GM23248 (cell line): Measurements from ENCODE around the gene SLPI. TPM values are rescaled to one million over a fixed set of nuclear protein-coding genes. Genes with fewer than 3 reads are reported as not detected.

Source experiments
- DNase-seq: peaks from one replicate; pipeline ENCODE4 v3.0.0-alpha.2; 2015
- H2AFZ ChIP-seq: fragments of 200-600 bp; sonication (generic); 2 replicates; pipeline ENCODE4 v1.6.1; 2016; ENCODE audit warnings: antibody characterized with exemption
- H3F3A ChIP-seq: fragments of 200-600 bp; sonication (generic); 2 replicates; pipeline ENCODE4 v1.6.1; 2016; ENCODE audit warnings: mild to moderate bottlenecking, antibody characterized with exemption, mixed run types; ENCODE audit not compliant: insufficient read depth
- H3K27ac ChIP-seq: fragments of 200-600 bp; sonication (generic); 2 replicates; pipeline ENCODE4 v1.5.1; 2016; ENCODE audit warnings: mild to moderate bottlenecking
- H3K27me3 ChIP-seq: fragments of 200-600 bp; sonication (generic); replicated peaks from 2 replicates; pipeline ENCODE4 v1.6.1; 2016; ENCODE audit warnings: mild to moderate bottlenecking; ENCODE audit not compliant: insufficient read depth
- H3K36me3 ChIP-seq: fragments of 200-600 bp; sonication (generic); 2 replicates; pipeline ENCODE4 v1.6.1; 2016; ENCODE audit warnings: low read depth, mild to moderate bottlenecking
- H3K4me1 ChIP-seq: fragments of 200-600 bp; sonication (generic); 2 replicates; pipeline ENCODE4 v1.6.1; 2016; ENCODE audit warnings: mild to moderate bottlenecking; ENCODE audit not compliant: insufficient read depth
- H3K4me2 ChIP-seq: fragments of 200-600 bp; sonication (generic); one replicate; pipeline ENCODE4 v1.6.1; 2016; ENCODE audit warnings: mild to moderate bottlenecking; ENCODE audit not compliant: unreplicated experiment
- H3K4me3 ChIP-seq: fragments of 200-600 bp; sonication (generic); 2 replicates; pipeline ENCODE4 v1.5.1; 2016; ENCODE audit warnings: mild to moderate bottlenecking
- H3K79me2 ChIP-seq: fragments of 200-600 bp; sonication (generic); 2 replicates; pipeline ENCODE4 v1.6.1; 2016; ENCODE audit warnings: mild to moderate bottlenecking; ENCODE audit not compliant: insufficient read depth
- H3K9ac ChIP-seq: fragments of 200-600 bp; sonication (generic); 2 replicates; pipeline ENCODE4 v1.6.1; 2016; ENCODE audit warnings: mild to moderate bottlenecking
- H3K9me2 ChIP-seq: fragments of 200-600 bp; sonication (generic); 2 replicates; pipeline ENCODE4 v1.6.1; 2016; ENCODE audit warnings: mixed run types, mild to moderate bottlenecking, moderate library complexity; ENCODE audit not compliant: insufficient read depth
- H3K9me3 ChIP-seq: fragments of 200-600 bp; sonication (generic); one replicate; pipeline ENCODE4 v1.6.1; 2017; ENCODE audit warnings: low read depth
- H4K20me1 ChIP-seq: fragments of 200-600 bp; sonication (generic); 2 replicates; pipeline ENCODE4 v1.6.0; 2016; ENCODE audit not compliant: insufficient read depth
- EZH2 ChIP-seq: fragments of 200-600 bp; sonication (generic); IDR thresholded peaks from 2 replicates; pipeline ENCODE4 v1.6.1; 2018; ENCODE audit warnings: antibody characterized with exemption, mild to moderate bottlenecking; ENCODE audit not compliant: insufficient read depth, poor library complexity, severe bottlenecking
- EZH2phosphoT487 ChIP-seq: fragments of 200-600 bp; sonication (generic); IDR thresholded peaks from 2 replicates; pipeline ENCODE4 v1.6.1; 2018; ENCODE audit warnings: antibody characterized with exemption, moderate library complexity, mild to moderate bottlenecking, low read depth; ENCODE audit not compliant: insufficient read depth
- WGBS, 2 experiments: methylation state at CpG; one replicate each; pipeline ENCODE4 v1.1.6; 2015 to 2017; ENCODE audit warnings: low lambda C conversion rate in 2 of 2, low coverage in 1 of 2; ENCODE audit errors: missing lambda C conversion rate in 2 of 2; 5-methylcytosine and 5-hydroxymethylcytosine counted together
- in situ Hi-C: fragments of 300-500 bp; cut with MboI; formaldehyde crosslinking; loops from 2 replicates; pipeline ENCODE4 v1.15.0; 2020
- polyA plus RNA-seq: library from polyadenylated mRNA; unstranded; fragments of >200 nt; fragmentation: Nextera tagmentation; extraction: Ambion mirVana; gene quantifications from 2 replicates; pipeline ENCODE4 v1.2.1, GENCODE V29; 2016
- total RNA-seq: library from RNA; depleted of rRNA; stranded (reverse); fragments of >200 nt; shearing (Covaris generic); gene quantifications from 2 replicates; pipeline ENCODE4 v1.2.3, GENCODE V29; 2014

SLPI gene
- total and polyA plus RNA-seq, 2 experiments from 2014 or later = 1.7 to 3.7 TPM

DNA sequence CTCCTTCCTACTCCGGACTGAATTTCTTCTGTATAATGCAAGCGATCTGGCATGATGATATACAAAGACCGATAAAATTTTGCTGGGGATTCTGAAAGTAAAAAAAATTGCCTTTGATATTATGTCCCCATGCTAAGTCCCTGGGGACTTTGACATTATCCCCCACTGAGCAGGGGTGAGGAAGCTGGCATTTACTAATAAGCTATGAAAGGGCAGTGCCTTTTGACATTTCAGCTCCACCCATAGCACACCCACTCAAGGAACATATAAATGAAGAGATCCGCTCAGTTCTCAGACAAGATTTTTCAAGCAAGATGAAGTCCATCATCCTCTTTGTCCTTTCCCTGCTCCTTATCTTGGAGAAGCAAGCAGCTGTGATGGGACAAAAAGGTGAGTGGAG lies 33.3 kb downstream of the SLPI start, which contains the start of gene SEMG2:
Gene SEMG2, plus strand, starts transcription at position 298 of the 400 bp plus-strand sequence. Its CDS starts 17 bp downstream, at position 315.
- H3K27me3 ChIP-seq = peaks cover 13% of the 10 kb centered on the region; the same call in 1 of the 2 replicates
- no peaks in the 10 kb centered on the region for H3F3A ChIP-seq
- no peak within 1 kb of the TSS for H3K27ac ChIP-seq
- H3K36me3 ChIP-seq = no peaks in the 10 kb centered on the region
- H3K4me3 ChIP-seq = no peak within 1 kb of the TSS
- H3K79me2 ChIP-seq = no peaks in the 10 kb centered on the region
- WGBS, 2 experiments = 60 to 62% methylated on average over 4 of the region's 4 CpGs
- in situ Hi-C loops = no loop called here
- H3K4me2 ChIP-seq = no peak within 1 kb of the TSS
- no peak within 1 kb of the TSS for H3K9ac ChIP-seq
- TF ChIP-seq EZH2 (no peak), EZH2phosphoT487 (no peak)
- no peak within 1 kb of the TSS for H2AFZ ChIP-seq
- no peaks in the 10 kb centered on the region for H3K9me3 ChIP-seq
- H3K4me1 ChIP-seq = no peaks in the 10 kb centered on the region
- H4K20me1 ChIP-seq = no peaks in the 10 kb centered on the region
- no peaks in the 10 kb centered on the region for H3K9me2 ChIP-seq
- DNase-seq = no peak

- 24 to 36% methylated on average over 2 of the region's 2 CpGs for WGBS, 2 experiments
- no peaks in the 10 kb centered on the region for H3F3A ChIP-seq
- no peaks in the 10 kb centered on the region for H3K4me1 ChIP-seq
- no peak overlapping the region for H3K4me3 ChIP-seq
- no peaks in the 10 kb centered on the region for H3K36me3 ChIP-seq
- no peaks in the 10 kb centered on the region for H4K20me1 ChIP-seq
- no peak for TF ChIP-seq EZH2
- TF ChIP-seq EZH2phosphoT487 = no peak
- H3K9me2 ChIP-seq = no peaks in the 10 kb centered on the region
- in situ Hi-C loops = no loop called here
- no peaks in the 10 kb centered on the region for H3K9me3 ChIP-seq
- no peaks in the 10 kb centered on the region for H3K79me2 ChIP-seq
- DNase-seq = no peak
- H3K4me2 ChIP-seq = no peak overlapping the region
- no peak overlapping the region for H3K27ac ChIP-seq
- H3K9ac ChIP-seq = no peak overlapping the region
- no peak overlapping the region for H2AFZ ChIP-seq
- peaks cover 15% of the 10 kb centered on the region; the same call in 1 of the 2 replicates for H3K27me3 ChIP-seq
Measured at GRCh38 chr20:45218636-45219035, 35.7 kb downstream of the SLPI start.

GRCh38 chr20:45218124-45218523 lies 36.2 kb downstream of the SLPI start:
- H3K9me3 ChIP-seq = no peaks in the 10 kb centered on the region
- H3K27me3 ChIP-seq = peaks cover 15% of the 10 kb centered on the region; the same call in 1 of the 2 replicates
- no peaks in the 10 kb centered on the region for H3K9me2 ChIP-seq
- no peaks in the 10 kb centered on the region for H3K4me1 ChIP-seq
- DNase-seq = no peak
- H3K36me3 ChIP-seq = no peaks in the 10 kb centered on the region
- 44 to 45% methylated on average over 4 of the region's 4 CpGs for WGBS, 2 experiments
- in situ Hi-C loops = no loop called here
- H3K79me2 ChIP-seq = no peaks in the 10 kb centered on the region
- H3K27ac ChIP-seq = no peak overlapping the region
- H3K9ac ChIP-seq = no peak overlapping the region
- TF ChIP-seq EZH2 (no peak), EZH2phosphoT487 (no peak)
- no peaks in the 10 kb centered on the region for H4K20me1 ChIP-seq
- H3F3A ChIP-seq = no peaks in the 10 kb centered on the region
- H2AFZ ChIP-seq = no peak overlapping the region
- no peak overlapping the region for H3K4me3 ChIP-seq
- no peak overlapping the region for H3K4me2 ChIP-seq

GRCh38 chr20:45212836-45213235 lies 41.5 kb downstream of the SLPI start:
- WGBS, 2 experiments = 45 to 49% methylated on average over 3 of the region's 3 CpGs
- in situ Hi-C loops = no loop called here
- Histone ChIP-seq H3K27me3 (0 out of 2 replicates have a peak, but pooled peaks cover 4% of the 10 kb centered on the region), H3K9me3 (no peaks in the 10 kb centered on the region), H3K4me1 (no peaks in the 10 kb centered on the region), H3K79me2 (no peaks in the 10 kb centered on the region), H3K27ac (no peak overlapping the region), H4K20me1 (no peaks in the 10 kb centered on the region), H3K4me3 (no peak overlapping the region), H3K9me2 (no peaks in the 10 kb centered on the region), H3K4me2 (no peak overlapping the region), H2AFZ (no peak overlapping the region), H3K9ac (no peak overlapping the region), H3K36me3 (no peaks in the 10 kb centered on the region), H3F3A (no peaks in the 10 kb centered on the region)
- TF ChIP-seq EZH2 (no peak), EZH2phosphoT487 (no peak)
- no peak for DNase-seq
